ENCODE measurements around the gene TRIM41. TPM values are rescaled to one million over a fixed set of nuclear protein-coding genes. Genes with fewer than 3 reads are reported as not detected.
"Not testable (repeated sequence)": the region's sequence is repeated elsewhere in the genome, so short reads cannot be mapped to it uniquely, and the experiment has no call there.

TRIM41 gene
- total RNA-seq, 1 donor from 2014 or later: 22.1 TPM

GRCh38 chr5:181192337-181193046 lies 30.6 kb upstream of the TRIM41 start:
- no peak for DNase-seq (ENCODE audit: low spot score)

DNA sequence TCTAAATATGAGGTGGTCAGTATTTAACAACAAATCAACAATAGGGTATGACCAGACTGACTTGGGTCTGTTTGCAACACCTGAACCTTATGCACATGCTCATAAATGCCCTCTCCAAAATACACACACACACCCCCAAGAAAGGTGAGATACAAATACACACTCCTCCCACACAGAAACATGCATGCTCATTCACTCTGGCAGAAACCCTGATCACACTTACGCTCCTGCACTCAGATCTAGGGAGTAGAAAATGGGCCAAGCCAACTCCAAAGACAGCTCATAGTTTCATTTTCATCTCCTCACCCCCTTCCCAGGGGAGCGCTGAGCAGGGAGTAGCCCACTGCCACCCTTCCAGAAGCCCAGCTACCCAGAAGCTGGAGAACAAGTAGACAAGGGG lies 29.4 kb upstream of the TRIM41 start:
- no peak for DNase-seq (ENCODE audit: low spot score)

- DNase-seq (ENCODE audit: low spot score): no peak
These were observed 28.4 kb upstream of the TRIM41 start for GRCh38 chr5:181194489-181195248.

DNA sequence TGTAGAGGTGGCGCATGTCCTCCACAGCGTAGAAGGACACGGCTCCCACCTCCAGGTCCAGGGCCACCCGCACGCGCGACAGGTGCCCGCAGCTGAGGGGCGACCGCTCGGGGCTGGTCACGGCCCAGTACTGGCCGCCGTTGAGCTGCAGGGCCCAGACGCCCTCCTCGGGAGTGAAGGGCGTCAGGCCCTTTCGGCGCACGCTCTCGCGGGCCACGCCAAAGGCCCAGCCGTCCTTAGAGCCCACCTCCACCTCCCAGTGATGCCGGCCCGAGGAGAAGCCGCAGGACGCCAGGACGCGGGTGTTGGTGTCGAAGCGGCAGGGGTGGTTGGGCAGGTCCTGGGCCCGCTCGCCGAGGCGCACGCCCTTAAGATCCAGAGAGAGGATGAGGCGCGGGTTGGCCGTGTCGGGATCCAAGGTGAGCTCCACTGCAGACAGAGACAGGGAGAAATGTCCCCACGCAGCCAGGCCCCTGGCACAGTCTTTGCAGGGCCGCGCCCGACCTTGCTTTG lies 27.8 kb upstream of the TRIM41 start:
- DNase-seq (ENCODE audit: low spot score): no peak

- no peak for DNase-seq (ENCODE audit: low spot score)
These were observed 25.6 kb upstream of the TRIM41 start for GRCh38 chr5:181197326-181197951.

DNA sequence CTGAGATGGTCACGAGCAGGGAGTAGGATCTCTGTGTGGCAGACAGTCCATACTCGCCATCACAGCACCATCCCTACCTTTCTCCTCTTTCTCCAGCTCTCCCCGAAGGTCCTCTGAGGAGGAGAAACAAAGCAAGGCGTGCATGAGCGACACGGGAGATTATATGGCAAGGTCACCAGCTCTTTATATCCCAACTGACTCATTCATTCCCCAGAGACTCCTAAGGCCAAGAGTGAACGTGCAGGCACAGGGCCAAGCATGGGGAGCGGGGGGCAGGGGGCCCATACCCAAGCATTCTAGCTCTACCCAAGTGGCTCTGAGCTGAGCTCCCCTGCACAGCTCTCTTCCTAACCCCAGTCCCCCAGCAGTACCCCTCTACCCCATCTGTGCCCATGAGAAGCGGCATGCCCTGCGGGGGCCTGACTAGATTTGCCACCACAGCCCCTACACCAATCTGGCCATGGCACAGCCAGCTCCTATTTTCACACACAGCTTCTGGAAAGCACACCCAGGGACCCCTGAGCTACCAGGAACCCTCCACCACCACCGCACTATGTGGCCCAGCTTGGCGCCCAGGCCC lies 24.9 kb upstream of the TRIM41 start:
- no peak for DNase-seq (ENCODE audit: low spot score)

DNA sequence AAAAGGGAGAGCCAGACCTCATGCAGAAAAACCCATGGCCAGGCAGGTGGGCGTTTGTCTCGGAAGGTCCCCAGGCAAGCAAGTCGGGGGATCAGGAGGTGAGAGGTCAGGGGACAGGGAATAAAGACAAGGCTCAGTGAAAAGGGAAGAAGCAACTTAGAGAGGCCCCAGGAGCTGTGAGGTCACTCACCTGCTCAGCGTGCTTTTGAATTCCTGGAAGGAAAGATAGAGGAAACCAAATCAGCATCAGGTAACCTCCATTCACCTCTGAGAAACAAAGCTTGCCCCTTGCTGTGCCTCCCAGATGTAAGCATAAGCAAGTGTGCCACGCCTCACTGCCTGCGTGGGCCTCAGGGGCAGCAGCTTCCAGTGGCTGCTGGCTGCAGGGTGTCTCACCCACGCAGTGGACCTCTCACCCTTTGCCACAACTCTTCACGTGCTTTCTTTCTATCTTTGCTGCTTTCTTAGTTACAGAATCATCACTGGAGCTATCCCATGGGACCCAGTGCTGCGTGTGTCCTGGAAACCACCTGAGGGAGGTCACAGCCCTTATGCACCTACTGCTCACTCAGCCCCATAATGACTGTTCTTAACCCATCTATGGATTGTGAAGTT lies 24.1 kb upstream of the TRIM41 start:
- DNase-seq (ENCODE audit: low spot score): no peak

DNA sequence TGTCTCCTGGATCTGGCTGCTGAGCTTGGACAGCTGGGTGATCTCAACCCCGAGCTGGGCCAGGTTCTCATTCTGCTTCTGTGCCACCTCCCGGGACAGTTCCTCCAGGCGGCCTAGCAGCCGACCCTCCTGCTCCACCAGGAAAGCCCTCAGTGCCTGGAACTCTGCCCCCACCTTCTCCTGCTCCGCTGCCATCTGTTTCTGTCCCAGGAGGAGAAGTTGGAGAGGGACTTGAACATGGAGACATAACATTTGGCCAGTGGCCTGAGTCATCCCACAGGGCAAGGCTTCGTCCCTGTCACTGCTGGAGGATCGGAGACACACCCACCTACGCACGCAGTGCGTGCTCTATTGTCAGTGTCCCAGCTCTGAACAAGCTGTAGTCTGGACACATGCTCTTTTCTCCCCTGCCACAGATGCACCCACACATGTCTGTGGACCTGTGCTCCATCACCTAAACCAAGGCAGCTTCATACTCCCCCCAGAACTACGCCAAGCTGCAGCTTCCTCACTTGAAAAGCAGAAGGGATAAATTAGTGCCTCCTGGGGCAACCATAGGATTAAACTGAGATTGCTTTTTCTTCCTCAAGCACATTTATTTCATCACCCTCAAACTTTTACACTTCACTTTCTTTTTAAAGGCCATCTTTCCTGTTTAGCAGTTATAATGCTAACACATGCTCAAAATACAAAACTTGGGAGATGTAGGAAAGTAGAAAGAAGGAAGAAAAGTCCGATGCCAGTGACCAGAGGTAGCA lies 23.0 kb upstream of the TRIM41 start:
- no peak for DNase-seq (ENCODE audit: low spot score)

GRCh38 chr5:181200816-181201215 lies 22.3 kb upstream of the TRIM41 start:
- DNase-seq (ENCODE audit: low spot score): no peak

DNA sequence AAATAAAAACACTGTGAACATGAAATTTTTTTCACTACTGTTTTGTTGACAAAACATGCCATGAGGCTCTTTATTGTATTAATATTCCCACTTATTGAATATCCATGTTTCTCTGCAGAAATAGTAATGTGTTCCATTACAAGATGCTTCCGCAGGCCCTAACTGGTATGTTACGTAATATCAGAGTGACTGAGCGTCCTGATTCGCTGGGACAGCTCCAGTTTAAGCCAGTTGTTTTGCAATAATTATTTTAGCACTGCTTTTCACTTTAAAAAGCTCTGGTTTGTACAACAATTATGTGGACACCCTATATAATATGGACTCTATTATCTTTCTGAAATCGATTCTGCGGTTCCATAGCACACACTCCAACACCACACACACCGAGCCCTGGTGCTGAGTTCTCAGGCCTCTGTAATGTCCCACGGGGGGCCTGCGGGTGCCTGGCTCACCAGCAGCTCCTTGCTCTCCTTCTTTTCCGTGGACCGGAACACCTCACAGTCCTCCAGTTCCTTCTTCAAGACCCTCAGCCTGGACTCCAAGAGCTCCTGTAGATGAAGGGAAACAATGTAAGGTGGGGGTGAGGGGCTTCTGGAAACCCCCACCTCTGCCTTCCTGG lies 19.9 kb upstream of the TRIM41 start:
- DNase-seq (ENCODE audit: low spot score): no peak

- no peak for DNase-seq (ENCODE audit: low spot score)
These were observed 19.3 kb upstream of the TRIM41 start for GRCh38 chr5:181203777-181204112.

DNA sequence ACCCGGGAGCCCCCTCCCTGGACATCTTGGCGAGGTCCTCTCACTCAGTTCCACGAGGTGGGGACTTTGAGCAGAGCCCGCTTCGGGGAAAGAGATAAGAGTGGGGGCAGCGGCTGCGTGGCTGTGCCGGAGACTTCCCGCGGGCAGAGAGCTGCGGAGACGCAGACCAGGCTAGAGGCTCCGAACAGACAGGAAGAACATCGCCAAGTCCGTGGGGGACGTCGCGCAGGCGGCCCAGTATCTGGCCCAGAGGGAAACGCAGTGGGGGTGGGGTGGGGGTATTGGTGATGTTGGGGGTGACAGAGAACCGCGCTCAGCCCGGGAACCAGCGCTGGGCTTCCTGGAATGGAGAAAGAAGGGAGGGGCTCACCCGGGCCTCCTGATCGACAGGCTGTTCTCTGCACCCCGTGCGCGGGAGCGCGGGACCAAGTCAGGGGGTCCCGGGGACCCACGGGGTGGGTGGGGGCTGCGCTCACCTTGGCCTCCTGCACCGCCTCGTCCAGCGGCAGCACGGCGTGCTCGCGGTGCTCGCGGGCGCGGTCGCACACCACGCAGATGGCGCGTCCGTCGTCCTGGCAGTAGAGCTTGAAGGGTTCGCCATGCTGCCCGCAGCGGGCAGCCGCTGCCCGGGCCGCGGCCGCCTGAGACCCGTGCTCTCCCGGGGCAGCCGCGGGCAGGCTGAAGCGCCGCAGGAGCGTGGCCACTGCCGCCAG lies 18.8 kb upstream of the TRIM41 start:
- no peak for DNase-seq (ENCODE audit: low spot score)

- DNase-seq (ENCODE audit: low spot score): no peak
These were observed 18.0 kb upstream of the TRIM41 start, which contains the start of gene TRIM7 for GRCh38 chr5:181204826-181205760. Gene TRIM7, minus strand, starts transcription at chr5:181205196. Its CDS starts 86 bp downstream, at chr5:181205110.

DNA sequence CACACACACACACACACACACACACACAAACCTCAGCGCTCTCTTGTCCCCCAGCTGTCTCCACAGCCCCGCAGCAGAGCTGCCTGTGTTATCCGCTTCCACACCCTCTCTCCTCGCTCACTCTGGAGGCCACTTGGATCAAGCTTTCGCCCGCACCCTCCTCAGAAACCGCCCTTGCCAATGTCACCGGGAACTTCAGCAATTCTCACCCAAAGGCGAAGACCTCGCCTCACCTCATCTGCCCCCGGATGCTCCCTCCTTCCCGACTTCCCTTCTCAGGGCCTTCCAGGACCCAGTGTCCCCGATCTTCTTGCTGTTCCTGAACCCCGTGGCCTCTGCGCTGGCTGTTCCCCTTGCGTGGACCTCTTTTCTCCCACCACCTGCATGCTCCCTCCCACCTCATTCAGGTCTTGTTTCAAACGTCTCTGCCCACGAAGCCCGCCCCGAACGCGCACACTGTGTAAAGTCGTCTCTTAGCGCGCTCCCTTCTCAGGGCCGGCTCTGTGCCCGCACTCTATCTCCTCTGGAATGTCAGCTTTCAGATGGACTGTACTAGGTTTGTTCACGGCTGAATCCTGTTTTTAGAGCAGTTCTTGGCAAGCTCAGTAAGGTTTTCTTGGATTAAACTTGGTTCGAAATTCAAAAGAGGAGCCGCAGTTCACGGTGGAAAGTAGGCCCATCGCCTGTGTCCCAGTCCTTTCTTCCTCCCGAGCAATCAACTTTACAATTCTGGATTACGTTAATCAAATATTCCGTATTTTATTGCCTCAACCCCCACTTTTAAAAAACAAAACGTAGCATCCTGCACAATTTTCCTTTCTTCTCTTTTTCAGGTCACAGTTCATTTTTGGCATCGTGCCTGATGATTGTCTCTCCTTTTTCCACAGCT lies 17.1 kb upstream of the TRIM41 start:
- no peak for DNase-seq (ENCODE audit: low spot score)

- no peak for DNase-seq (ENCODE audit: low spot score)
These were observed 15.7 kb upstream of the TRIM41 start for GRCh38 chr5:181207214-181207959.

DNA sequence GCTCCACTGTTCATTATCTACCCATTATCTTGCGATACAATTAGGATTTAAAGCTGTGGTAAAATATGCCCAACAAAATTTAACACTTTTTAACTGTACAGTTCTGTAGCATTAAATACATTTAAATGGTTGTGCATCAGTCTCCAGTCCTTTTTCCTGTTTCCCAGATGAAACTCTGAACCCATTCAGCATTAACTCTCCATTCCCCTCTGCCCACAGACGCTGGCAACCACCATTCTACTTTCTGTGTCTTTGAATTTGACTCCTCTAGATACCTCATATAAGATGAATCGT lies 15.2 kb upstream of the TRIM41 start:
- no peak for DNase-seq (ENCODE audit: low spot score)

DNA sequence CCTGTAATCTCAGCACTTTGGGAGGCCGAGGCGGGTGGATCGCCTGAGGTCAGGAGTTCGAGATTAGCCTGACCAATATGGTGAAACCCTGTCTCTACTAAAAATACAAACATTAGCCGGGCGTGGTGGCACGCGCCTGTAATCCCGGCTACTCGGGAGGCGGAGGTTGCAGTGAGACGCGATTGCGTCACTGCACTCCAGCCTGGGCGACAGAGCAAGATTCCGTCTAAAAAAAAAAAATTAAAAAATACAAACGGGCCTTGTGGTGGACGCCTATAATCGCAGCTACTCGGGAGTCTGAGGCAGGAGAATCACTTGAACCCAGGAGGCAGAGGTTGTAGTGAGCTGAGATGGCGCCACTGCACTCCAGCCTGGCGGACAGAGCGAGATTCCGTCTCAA lies 14.1 kb upstream of the TRIM41 start:
- not testable (repeated sequence) for DNase-seq (ENCODE audit: low spot score)

Data from mesenteric fat pad (tissue), 1 donor.